Parathyroid adenoma (tissue), 2 donors: ENCODE measurements around the gene ZNF778.

Source experiments
- H2AFZ ChIP-seq: fragments of 300-600 bp; sonication (generic); one replicate; pipeline ENCODE4 v1.7.0; 2017; ENCODE audit warnings: antibody characterized with exemption, mild to moderate bottlenecking
- H3K27ac ChIP-seq: fragments of 300-600 bp; sonication (generic); one replicate; pipeline ENCODE4 v1.7.0; 2017
- H3K27me3 ChIP-seq: fragments of 300-600 bp; sonication (generic); one replicate; pipeline ENCODE4 v1.7.0; 2017; ENCODE audit warnings: low read length; ENCODE audit not compliant: control insufficient read depth, insufficient read depth
- H3K36me3 ChIP-seq: fragments of 300-600 bp; sonication (generic); one replicate; pipeline ENCODE4 v1.7.0; 2017; ENCODE audit warnings: low read length; ENCODE audit not compliant: control insufficient read depth, insufficient read depth
- H3K4me1 ChIP-seq: fragments of 300-600 bp; sonication (generic); one replicate; pipeline ENCODE4 v1.7.0; 2017; ENCODE audit warnings: control low read depth
- H3K4me2 ChIP-seq: fragments of 300-600 bp; sonication (generic); one replicate; pipeline ENCODE4 v1.7.0; 2017; ENCODE audit warnings: low read length
- H3K4me3 ChIP-seq: fragments of 300-600 bp; sonication (generic); one replicate; pipeline ENCODE4 v1.7.0; 2017; ENCODE audit warnings: low read depth, low read length
- H3K79me2 ChIP-seq: fragments of 300-600 bp; sonication (generic); one replicate; pipeline ENCODE4 v1.7.0; 2017; ENCODE audit warnings: control low read depth
- H3K9ac ChIP-seq: fragments of 300-600 bp; sonication (generic); one replicate; pipeline ENCODE4 v1.7.0; 2017; ENCODE audit warnings: mild to moderate bottlenecking
- H3K9me3 ChIP-seq: fragments of 300-600 bp; sonication (generic); one replicate; pipeline ENCODE4 v1.7.0; 2017; ENCODE audit warnings: low read length; ENCODE audit not compliant: control insufficient read depth
- TF ChIP-seq, protein P1 (sequence below): fragments of 300-600 bp; sonication (generic); IDR thresholded peaks from one replicate; pipeline ENCODE4 v1.7.0; 2017; ENCODE audit warnings: antibody characterized with exemption, mild to moderate bottlenecking
- donor health status: primary hyperparathyroidism.

The ZNF778 gene

GRCh38 chr16:89207993-89208392 is 9.5 kb upstream of the ZNF778 start:
- H3K9me3 ChIP-seq, result no peaks in the 10 kb centered on the region
- no peak overlapping the region for H3K9ac ChIP-seq
- H3K4me3 ChIP-seq, result no peak overlapping the region
- TF ChIP-seq, protein P1, sequence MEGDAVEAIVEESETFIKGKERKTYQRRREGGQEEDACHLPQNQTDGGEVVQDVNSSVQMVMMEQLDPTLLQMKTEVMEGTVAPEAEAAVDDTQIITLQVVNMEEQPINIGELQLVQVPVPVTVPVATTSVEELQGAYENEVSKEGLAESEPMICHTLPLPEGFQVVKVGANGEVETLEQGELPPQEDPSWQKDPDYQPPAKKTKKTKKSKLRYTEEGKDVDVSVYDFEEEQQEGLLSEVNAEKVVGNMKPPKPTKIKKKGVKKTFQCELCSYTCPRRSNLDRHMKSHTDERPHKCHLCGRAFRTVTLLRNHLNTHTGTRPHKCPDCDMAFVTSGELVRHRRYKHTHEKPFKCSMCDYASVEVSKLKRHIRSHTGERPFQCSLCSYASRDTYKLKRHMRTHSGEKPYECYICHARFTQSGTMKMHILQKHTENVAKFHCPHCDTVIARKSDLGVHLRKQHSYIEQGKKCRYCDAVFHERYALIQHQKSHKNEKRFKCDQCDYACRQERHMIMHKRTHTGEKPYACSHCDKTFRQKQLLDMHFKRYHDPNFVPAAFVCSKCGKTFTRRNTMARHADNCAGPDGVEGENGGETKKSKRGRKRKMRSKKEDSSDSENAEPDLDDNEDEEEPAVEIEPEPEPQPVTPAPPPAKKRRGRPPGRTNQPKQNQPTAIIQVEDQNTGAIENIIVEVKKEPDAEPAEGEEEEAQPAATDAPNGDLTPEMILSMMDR, result no peak
- no peak overlapping the region for H2AFZ ChIP-seq
- H3K4me2 ChIP-seq, result no peak overlapping the region
- no peaks in the 10 kb centered on the region for H3K27me3 ChIP-seq
- H3K36me3 ChIP-seq, result no peaks in the 10 kb centered on the region
- no peak overlapping the region for H3K27ac ChIP-seq
- H3K79me2 ChIP-seq, result no peaks in the 10 kb centered on the region
- no peaks in the 10 kb centered on the region for H3K4me1 ChIP-seq

DNA sequence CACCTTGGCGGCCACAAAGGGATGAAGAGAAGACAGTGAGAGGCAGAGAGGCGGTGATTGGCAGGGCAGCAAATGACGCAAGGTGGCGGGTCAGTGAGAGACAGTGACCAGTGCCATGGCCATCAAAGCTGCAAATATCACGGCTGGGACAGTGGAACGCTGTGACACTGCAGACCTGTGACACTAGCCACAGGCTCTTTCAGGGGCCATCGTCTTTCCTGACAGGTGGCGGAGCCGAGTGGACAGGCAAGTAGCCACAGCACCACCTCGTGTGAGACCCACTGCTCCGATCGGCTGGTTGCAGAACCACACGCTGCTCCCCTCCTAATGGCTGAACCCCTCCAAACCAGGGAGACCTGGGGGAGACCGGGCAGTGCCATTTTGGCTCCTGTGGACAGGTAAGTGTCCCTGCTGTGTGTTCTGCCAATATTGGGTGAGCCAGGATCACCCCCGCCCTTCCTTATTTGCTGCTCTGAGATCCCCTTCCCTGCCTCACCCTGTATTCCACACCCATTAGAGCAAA is 7.9 kb upstream of the ZNF778 start:
- Histone ChIP-seq H2AFZ (no peak overlapping the region), H3K4me3 (no peak overlapping the region), H3K9ac (no peak overlapping the region), H3K4me2 (no peak overlapping the region), H3K9me3 (no peaks in the 10 kb centered on the region), H3K27me3 (no peaks in the 10 kb centered on the region), H3K4me1 (peaks cover 2% of the 10 kb centered on the region), H3K79me2 (no peaks in the 10 kb centered on the region), H3K36me3 (no peaks in the 10 kb centered on the region), H3K27ac (no peak overlapping the region)
- TF ChIP-seq, protein P1, result no peak

GRCh38 chr16:89210165-89210903 is 7.2 kb upstream of the ZNF778 start:
- H3K9me3 ChIP-seq, result no peaks in the 10 kb centered on the region
- TF ChIP-seq, protein P1, result no peak
- no peak overlapping the region for H3K9ac ChIP-seq

GRCh38 chr16:89210904-89211515 is 6.5 kb upstream of the ZNF778 start:
- TF ChIP-seq, protein P1, result no peak
- Histone ChIP-seq H3K27me3 (no peaks in the 10 kb centered on the region), H2AFZ (no peak overlapping the region), H3K4me1 (peaks cover 2% of the 10 kb centered on the region), H3K79me2 (no peaks in the 10 kb centered on the region), H3K27ac (no peak overlapping the region), H3K9me3 (no peaks in the 10 kb centered on the region), H3K4me3 (no peak overlapping the region), H3K36me3 (no peaks in the 10 kb centered on the region), H3K4me2 (no peak overlapping the region), H3K9ac (no peak overlapping the region)

More at GRCh38 chr16:89210165-89210903, 7.2 kb upstream of the ZNF778 start:
- no peaks in the 10 kb centered on the region for H3K27me3 ChIP-seq
- no peak overlapping the region for H3K27ac ChIP-seq
- H2AFZ ChIP-seq, result no peak overlapping the region
- peaks cover 2% of the 10 kb centered on the region for H3K4me1 ChIP-seq
- H3K4me3 ChIP-seq, result no peak overlapping the region
- no peak overlapping the region for H3K4me2 ChIP-seq
- no peaks in the 10 kb centered on the region for H3K36me3 ChIP-seq
- no peaks in the 10 kb centered on the region for H3K79me2 ChIP-seq
